IPS DF 4.7 (cell line): ENCODE results near the gene SCNN1G.
"Not testable (repeated sequence)": the region's sequence is repeated elsewhere in the genome, so short reads cannot be mapped to it uniquely, and the experiment has no call there.

Experiments
- DNase-seq: peaks from one replicate; pipeline ENCODE4 v3.0.0-alpha.2; 2013; ENCODE audit warnings: low spot score; ENCODE audit errors: extremely low read depth

SCNN1G gene

GRCh38 chr16:23182679-23183542 lies at the start of gene SCNN1G:
Gene SCNN1G (plus strand): TSS chr16:23182745. CDS start chr16:23186272, 3,527 bp downstream.
- no peak for DNase-seq

DNA sequence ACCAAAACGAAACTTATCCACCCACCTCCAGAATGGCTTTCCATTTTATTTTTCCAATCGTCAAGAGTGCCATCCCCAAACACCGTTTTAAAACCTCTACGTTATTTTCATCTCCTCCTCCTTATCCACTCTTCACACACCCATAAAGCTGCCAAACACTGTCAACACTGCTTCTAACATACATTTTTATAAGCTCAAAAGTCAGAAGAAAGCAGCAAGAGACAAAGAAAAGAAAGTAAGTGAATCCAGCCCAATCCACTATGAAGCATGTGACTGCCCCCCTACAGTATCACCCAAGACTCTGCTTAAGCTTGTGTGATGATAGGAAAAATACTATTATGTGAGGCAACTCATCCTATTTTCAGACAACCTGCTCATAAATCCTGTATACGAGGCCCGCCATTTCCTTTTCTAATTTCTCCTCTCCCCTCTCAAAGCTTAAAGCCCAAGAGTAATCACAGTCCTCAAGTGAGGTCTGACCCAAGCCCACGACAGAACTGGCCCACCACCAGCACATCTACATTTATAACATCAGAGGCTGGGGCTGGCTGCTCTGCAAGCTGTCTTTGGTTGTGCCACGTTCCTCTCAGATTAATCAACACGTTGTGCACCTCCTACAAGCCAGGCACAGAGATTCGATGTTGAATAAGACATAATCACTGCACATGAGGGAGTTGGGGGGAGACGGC lies 49.6 kb upstream of the SCNN1G start:
- DNase-seq, result no peak

- DNase-seq, result no peak
These were observed 48.3 kb upstream of the SCNN1G start for GRCh38 chr16:23134274-23134673.

DNA sequence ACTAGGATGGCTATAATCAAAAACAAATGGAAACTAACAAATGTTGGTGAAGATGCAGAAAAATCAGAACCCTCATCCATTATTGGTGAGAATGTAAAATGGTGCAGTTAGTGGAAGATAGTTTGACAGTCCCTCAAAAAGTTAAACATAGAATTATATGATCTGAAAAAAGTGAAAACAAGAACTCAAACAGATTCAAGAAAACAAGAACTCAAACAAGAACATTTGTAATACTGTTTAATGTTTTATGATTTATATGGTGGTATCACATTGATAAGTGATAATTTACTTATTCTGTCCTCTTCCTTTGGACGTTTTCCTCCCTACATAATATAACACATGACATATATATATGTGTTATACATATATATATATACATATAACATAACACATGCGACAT lies 45.3 kb upstream of the SCNN1G start:
- DNase-seq, result no peak

- DNase-seq, result no peak
These were observed 44.7 kb upstream of the SCNN1G start for GRCh38 chr16:23137818-23138217.

DNA sequence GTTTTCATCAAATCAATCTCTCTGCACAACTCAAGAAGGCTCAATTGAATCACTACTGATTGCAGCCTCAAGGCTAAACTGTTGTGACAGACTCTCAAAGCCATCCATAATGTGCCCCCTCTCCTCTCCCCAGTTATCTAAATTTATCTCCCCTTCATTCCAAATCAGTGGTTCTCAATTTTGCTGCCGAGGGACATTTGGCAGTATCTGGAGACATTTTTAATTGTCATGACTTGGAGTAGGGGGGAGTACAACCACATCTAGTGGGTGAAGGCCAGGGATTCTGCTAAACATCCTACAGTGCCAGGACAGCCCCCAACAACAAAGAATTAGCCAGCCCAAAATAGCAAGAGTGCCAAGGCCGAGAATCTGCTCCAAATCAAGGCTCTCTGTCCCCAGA lies 42.4 kb upstream of the SCNN1G start:
- no peak for DNase-seq

GRCh38 chr16:23141033-23141432 lies 41.5 kb upstream of the SCNN1G start:
- DNase-seq, result no peak

- DNase-seq, result no peak
These were observed 41.0 kb upstream of the SCNN1G start for GRCh38 chr16:23141500-23141899.

DNA sequence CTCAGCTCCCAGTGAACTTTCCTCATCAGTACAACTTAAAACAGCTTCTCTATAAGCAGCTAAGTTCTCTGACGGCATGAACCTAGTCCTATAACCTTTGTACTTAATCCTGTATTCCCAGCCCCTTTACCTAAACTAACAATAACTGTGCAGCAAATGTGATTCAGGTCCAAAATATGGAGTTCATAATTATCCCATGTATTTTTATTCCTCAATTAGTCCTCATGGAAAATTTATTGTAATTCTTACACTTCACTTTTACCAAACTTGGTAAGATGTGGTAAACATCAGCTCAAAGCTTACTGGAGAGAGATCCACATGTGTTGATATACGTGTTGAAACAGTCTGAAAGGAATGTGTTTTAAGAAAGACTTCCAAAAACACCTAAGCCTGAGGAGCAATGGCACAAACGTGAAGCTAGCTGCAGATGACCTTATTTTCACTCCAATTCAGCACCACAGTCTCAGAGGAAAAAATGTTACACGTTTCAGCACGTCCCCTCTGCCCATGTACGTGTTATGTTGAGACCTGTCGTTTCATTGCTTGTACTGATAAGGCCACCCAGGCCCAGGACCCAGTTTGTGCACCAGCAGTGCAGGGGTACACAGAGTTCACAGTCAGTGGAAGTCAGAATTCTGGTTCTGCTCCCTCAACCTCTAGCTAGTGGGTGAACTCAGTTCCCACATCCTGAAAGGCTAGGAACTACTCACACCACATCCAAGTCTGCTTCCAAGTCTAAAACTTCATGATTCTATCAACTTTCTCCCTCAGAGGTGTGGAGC lies 40.4 kb upstream of the SCNN1G start:
- no peak for DNase-seq

- no peak for DNase-seq
These were observed 39.2 kb upstream of the SCNN1G start for GRCh38 chr16:23143391-23143790.

GRCh38 chr16:23144393-23144792 lies 38.2 kb upstream of the SCNN1G start:
- DNase-seq, result not testable (repeated sequence)

DNA sequence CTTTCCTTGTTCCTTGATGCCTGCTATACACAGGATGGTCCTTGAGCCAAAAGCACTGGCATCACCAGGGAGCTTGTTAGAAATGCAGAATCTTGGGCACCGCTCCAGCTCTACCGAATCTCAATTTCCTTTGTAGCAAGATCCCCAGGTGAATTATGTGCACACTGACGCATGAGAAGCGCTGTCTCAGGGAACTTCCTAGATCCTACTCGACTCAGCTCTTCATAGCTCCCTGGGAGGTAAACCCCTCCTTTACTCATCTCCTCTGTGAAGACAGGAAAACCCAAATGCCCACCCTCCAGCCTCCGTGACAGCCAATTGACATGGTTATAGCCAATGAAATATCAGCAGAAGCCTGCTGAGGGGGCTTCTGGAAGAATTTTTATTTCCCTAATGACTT lies 37.4 kb upstream of the SCNN1G start:
- DNase-seq, result no peak

DNA sequence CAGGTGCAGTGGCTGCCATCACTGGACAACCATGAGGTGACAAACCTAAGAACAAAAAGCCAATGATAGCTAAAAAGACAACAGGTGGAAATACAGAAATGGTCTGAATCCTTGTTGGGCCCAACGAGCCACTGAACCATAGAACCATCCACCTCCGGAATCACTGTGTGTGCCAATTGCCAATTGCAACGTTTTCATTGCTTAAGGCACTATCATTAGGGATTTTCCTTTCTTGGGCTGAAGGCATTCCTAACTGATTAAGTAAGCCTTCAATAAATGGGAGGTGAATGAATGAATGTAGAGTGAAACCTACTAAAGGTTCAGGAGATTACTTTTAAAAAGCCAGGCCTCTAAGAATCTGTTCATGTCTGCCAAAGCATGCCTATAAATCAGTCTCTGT lies 36.9 kb upstream of the SCNN1G start:
- no peak for DNase-seq

DNA sequence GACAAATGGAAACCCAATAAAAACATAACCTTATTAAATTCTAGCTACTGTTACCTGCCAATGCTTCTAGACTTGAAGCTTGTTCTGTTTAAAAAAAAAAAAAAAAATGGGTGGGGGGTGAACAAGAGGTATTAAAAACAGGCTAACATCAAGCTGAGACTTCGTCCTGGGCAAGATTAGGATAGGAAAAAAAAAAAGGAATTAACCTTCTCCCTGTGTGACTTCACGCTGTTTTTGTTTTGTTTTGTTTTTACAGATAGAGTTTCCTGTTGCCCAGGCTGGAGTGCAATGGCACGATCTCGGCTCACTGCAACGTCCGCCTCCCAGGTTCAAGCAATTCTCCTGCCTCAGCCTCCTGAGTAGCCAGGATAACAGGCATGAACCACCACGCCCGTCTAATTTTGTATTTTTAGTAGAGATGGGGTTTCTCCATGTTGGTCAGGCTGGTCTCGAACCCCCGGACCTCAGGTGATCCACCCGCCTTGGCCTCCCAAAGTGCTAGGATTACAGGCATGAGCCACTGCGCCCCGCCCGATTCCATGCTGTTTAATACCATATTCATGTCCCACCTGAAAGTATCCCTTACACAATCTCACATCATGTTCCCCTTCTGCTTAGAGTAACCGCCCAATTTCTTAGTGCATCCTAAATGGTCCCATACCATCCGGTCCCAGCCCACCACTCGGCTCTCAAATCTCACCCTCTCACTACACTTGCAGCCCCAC lies 35.5 kb upstream of the SCNN1G start:
- no peak for DNase-seq

DNA sequence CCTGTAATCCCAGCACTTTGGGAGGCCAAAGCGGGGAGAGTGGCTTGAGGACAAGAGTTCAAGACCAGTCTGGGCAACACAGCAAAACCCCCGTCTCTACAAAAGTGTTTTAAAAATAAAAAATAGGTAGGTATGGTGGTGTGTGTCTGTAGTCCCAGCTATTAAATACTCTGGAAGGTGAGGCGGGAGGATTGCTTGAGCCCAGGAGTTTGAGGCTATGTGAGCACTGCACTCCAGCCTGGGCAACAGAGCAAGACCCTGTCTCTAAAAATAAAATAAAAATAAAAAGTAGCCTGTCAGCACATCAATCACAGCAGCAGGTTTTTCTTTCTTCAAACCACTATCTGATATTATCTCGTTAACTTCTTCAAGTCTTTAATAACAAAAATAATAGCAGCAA lies 34.9 kb upstream of the SCNN1G start:
- no peak for DNase-seq

GRCh38 chr16:23148166-23148512 lies 34.4 kb upstream of the SCNN1G start:
- no peak for DNase-seq

DNA sequence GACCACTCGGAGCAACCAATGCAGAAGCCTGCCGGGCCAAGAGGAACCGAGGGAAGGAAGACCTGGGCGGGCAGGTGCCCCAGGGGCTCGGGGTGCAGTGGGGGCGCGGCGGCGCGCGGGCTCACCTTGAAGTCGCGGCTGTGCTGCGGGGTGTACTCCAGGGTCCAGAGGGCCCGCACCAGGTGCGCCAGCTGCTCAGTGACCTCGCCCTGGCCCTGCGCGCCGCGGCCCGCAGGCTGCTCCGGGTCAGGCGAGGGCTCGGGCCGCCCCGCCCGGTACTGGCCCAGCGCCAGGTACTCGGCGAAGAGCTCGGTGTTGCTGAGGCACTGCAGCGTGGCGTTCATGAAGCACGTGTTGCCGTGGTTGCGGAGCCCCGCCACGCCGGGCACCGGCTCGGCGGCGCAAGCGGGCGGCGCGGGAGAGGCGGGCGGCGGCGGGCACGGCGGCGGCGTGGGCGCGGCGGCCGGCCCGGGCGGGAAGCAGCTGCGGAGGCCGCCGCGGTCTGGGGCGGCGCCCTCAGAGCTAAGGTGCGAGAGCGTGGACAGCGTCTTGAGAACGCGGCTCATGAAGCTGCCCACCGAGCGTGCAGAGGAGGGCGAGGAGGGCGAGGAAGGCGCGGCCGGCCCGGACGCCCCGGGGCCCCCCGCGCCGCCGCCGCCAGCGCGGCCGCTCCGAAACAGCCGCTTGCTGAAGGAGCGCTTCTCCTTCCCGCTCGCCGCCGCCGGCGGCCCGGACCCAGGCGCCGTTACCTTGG lies 33.9 kb upstream of the SCNN1G start:
- DNase-seq, result no peak

GRCh38 chr16:23149267-23149992 lies 33.1 kb upstream of the SCNN1G start, which contains the start of gene USP31:
Gene USP31 (minus strand): TSS chr16:23149452. CDS start chr16:23149270, 182 bp downstream.
- DNase-seq, result peak; percentile 69

GRCh38 chr16:23149993-23150364 lies 32.6 kb upstream of the SCNN1G start:
- no peak for DNase-seq
